MV-4-11 (cell line): ENCODE results near the gene RASA4B.
"Not testable (repeated sequence)": the region's sequence is repeated elsewhere in the genome, so short reads cannot be mapped to it uniquely, and the experiment has no call there.

ENCODE experiments used
- DNase-seq: peaks from one replicate; lab custom pipeline; 2025; lab: John Stamatoyannopoulos, UW

The RASA4B gene

GRCh38 chr7:102474116-102474515, 43.5 kb downstream of the RASA4B start:
- not testable (repeated sequence) for DNase-seq

- no peak for DNase-seq
These were observed 44.1 kb downstream of the RASA4B start for GRCh38 chr7:102473271-102473991.

GRCh38 chr7:102472126-102473041, 45.2 kb downstream of the RASA4B start:
- DNase-seq = no peak

- no peak for DNase-seq
These were observed 45.8 kb downstream of the RASA4B start for GRCh38 chr7:102471791-102472125.

- DNase-seq = no peak
These were observed 47.4 kb downstream of the RASA4B start for GRCh38 chr7:102469972-102470825.

GRCh38 chr7:102469351-102469971, 48.1 kb downstream of the RASA4B start:
- DNase-seq = no peak

- no peak for DNase-seq
These were observed 48.9 kb downstream of the RASA4B start for GRCh38 chr7:102468478-102469350.

- DNase-seq = no peak
These were observed 49.7 kb downstream of the RASA4B start for GRCh38 chr7:102467581-102468477.

GRCh38 chr7:102466097-102466496, 51.5 kb downstream of the RASA4B start:
- no peak for DNase-seq

- DNase-seq = peak; percentile 89
These were observed 52.8 kb downstream of the RASA4B start, which contains the start of the genes ALKBH4 and LRWD1 for GRCh38 chr7:102464577-102465280. Gene ALKBH4, minus strand, starts transcription at chr7:102464863. Its CDS starts 27 bp downstream, at chr7:102464836. Gene LRWD1, plus strand, starts transcription at chr7:102464984. Its CDS starts 97 bp downstream, at chr7:102465081.

GRCh38 chr7:102463841-102464576, 53.6 kb downstream of the RASA4B start:
- no peak for DNase-seq

- DNase-seq = no peak
These were observed 57.1 kb downstream of the RASA4B start for GRCh38 chr7:102460467-102460866.

GRCh38 chr7:102459221-102459844, 58.2 kb downstream of the RASA4B start:
- no peak for DNase-seq

GRCh38 chr7:102457352-102457924, 60.1 kb downstream of the RASA4B start:
- no peak for DNase-seq

- DNase-seq = no peak
These were observed 61.2 kb downstream of the RASA4B start for GRCh38 chr7:102456327-102456726.

GRCh38 chr7:102455596-102455995, 62.0 kb downstream of the RASA4B start:
- DNase-seq = no peak

GRCh38 chr7:102454932-102455331, 62.6 kb downstream of the RASA4B start:
- not testable (repeated sequence) for DNase-seq
